Peyer's patch (tissue), 4 donors: Measurements from ENCODE around the gene ZNF205.

Experiments
- POLR2A ChIP-seq, 2 donors: fragments of 450-650 bp; IDR thresholded peaks; one replicate each; pipeline ENCODE4 v1.5.1; 2017; ENCODE audit warnings: antibody characterized with exemption in 2 of 2, mild to moderate bottlenecking in 2 of 2, moderate library complexity in 2 of 2
- TF ChIP-seq, protein P1 (sequence below), 6 experiments: fragments of 450-650 bp in 4 of 6; fragments of 200-600 bp in 2 of 6; sonication (generic) in 1 of 6; IDR thresholded peaks; one replicate each; pipeline ENCODE4 v1.5.1; 2017 to 2019; ENCODE audit warnings: antibody characterized with exemption in 6 of 6, mild to moderate bottlenecking in 3 of 6, moderate library complexity in 1 of 6

DNA sequence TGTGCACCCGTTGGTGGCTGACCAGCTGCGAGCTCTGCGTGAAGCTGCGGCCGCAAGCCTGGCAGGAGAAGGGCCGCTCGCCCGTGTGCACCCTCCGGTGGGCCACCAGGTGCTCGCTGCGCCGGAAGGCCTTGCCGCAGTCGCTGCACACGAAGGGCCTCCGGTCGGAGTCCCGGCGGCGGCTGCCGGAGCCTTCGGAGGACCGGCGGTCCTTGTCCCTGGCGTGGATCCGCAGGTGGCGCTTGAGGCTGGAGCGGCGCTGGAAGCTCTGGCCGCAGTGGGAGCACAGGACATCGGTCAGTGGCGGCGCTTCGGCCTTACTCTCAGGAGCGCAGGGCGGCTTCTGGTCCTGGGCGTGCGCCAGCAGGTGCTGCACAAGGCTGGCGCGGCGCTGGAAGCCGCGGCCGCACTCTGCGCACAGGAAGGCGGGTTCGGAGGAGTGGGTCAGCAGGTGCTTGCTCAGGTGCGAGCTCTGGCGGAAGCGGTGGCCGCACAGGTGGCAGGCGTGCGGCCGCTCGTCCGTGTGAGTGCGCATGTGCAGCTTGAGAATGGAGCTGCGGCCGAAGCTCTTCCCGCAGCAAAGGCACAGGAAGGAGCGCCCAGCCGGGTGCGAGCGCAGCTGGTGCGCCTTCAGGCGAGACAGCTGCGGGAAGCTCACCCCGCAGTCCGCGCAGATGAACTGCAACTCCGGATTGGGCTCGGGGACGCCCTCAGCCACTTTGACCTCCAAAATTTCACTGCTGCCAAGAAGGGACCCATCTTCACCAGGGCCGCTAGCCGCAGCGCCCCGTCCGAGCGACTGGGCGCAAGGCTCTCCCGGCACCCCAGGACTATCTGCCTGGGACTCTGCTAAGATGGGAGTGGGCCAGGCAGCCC, 22.4 kb upstream of the ZNF205 start:
- TF ChIP-seq, protein P1, sequence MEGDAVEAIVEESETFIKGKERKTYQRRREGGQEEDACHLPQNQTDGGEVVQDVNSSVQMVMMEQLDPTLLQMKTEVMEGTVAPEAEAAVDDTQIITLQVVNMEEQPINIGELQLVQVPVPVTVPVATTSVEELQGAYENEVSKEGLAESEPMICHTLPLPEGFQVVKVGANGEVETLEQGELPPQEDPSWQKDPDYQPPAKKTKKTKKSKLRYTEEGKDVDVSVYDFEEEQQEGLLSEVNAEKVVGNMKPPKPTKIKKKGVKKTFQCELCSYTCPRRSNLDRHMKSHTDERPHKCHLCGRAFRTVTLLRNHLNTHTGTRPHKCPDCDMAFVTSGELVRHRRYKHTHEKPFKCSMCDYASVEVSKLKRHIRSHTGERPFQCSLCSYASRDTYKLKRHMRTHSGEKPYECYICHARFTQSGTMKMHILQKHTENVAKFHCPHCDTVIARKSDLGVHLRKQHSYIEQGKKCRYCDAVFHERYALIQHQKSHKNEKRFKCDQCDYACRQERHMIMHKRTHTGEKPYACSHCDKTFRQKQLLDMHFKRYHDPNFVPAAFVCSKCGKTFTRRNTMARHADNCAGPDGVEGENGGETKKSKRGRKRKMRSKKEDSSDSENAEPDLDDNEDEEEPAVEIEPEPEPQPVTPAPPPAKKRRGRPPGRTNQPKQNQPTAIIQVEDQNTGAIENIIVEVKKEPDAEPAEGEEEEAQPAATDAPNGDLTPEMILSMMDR (IDR thresholded peaks at IDR 0.05) = no peak
- no peak for TF ChIP-seq POLR2A (IDR thresholded peaks at IDR 0.05)
